ENCODE data around the gene ABHD16A.
A peak's percentile ranks its signal among the peaks of the same experiment; 100 is the strongest.

Gene ABHD16A

DNA sequence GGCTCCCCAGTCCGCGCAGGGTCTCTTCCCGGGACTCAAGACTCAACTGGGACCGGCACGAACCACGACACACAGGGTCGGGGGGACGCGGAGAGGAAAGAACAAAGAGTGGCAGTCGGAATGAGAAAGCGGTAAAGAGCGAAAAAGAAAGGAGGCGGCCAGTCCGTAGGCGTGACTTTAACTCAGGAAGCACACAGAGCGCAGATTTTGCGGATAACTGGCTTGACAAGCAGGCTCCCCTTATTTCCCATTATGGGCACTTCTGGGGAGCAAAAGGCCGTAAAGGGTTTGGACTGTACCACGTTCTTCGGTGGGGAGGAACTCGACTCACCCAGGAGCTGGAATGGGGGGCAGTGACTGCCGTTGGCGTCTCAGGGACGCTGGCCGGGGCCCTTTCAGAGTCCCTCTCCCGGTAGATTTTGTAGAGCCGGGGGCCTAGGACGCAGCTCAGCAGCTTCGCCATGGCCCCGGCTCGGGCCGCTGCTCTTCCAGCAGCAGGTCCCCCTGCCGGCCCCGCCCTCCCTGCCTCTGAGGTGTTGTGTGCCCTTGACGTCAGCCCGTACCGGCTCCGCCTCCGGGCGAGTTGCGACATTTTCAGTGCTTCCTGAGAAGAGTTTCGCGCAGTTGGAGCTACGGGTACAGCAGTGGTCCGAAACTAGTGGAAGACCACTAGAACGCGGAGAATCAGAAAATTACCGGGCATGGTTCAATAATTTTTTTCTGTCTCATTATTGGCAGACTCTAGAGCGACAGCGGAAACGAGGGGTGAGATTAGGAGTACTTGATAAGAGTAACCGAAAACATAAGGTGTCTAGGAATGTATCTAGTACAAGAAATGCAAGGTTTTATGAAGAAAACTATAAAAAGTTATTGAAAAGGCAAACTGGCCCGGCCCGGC is at the start of gene ABHD16A:
Gene ABHD16A, minus strand, starts transcription at position 506 of the 898 bp plus-strand sequence. Its CDS starts 43 bp downstream, at position 463.
- DNase-seq = peak; percentile 94

DNA sequence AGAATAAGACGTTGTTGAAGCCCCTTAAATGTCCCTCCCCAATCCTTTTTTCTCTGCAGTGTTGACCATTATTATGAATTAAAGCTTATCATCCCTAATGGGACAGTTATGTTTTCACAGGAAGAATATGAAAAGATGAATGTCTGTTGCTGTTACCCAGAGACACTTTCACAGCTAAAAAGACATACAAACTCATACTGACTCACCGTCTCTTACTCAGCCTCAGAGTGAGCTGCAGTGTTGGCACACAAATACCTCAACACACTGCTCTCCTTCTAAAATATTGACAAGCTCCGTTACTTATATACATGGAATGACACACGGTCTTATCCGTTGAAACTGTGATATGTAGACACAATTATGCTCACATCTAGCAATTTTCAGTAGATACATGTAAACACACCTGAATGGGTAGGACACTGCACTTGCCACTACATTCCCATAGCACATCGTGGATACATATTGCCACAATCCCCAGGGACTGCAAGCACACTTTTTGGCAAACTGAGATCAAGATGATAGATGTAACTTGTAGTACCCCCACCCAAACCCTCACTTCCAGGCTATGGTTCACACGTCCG is 49.7 kb upstream of the ABHD16A start:
- no peak for DNase-seq

DNA sequence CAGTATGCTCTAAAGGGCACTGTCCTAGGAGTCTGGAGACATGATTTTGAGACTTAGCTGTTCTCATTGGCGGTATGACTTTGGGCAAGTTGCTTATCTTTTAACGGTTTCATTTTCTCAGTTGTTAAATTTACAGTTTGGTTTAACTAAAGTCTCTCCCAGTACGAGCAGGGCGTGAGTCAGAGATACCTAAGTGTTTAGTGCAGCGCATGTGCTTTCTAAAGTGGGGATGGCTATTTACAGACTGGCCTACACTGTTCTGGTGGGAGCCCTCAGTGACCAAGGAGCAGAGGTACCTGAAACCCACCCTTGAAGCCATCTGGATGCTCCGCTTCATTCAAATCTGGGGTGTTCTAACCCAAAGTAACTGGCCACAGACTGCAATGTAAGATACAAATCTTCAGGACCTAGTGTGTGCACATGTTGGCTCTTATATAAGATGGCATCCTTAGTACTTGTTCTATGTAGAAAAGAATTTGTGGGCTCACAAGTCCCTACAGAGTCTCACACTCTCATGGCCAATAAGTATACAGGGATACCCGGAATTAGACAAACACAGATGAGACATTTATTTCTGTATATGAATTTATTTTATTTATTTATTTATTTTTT is 47.4 kb upstream of the ABHD16A start:
- no peak for DNase-seq

DNA sequence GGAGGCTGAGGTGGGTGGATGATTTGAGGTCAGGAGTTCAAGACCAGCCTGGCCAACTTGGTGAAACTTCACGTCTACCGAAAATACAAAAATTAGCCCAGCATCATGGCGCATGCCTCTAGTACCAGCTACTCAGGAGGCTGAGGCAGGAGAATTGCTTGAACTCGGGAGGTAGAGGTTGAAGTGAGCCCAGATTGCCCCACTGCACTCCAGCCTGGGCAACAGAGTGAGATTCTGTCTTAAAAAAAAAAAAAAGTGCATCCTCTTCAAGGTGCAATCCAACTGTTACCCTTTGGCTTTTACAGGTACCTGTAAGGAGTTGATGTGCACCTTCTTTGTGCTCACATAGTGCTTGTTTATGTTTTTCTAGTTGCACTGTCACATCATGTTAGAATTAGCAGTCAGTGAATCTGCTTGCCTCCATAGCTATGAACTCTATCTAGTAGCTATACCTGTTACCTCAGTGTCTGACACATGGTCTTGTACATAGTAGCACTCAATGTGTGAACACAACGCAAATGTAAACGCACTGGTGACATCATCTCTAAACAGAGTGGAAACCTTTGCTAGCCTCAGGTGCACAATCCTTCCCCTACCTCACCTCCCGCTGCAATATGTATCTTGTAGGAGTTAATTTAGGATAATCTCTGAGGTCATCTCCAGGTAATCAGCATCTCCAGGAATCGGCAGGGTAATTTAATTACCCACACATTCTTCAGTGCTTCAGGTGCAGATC is 46.3 kb upstream of the ABHD16A start:
- no peak for DNase-seq

DNA sequence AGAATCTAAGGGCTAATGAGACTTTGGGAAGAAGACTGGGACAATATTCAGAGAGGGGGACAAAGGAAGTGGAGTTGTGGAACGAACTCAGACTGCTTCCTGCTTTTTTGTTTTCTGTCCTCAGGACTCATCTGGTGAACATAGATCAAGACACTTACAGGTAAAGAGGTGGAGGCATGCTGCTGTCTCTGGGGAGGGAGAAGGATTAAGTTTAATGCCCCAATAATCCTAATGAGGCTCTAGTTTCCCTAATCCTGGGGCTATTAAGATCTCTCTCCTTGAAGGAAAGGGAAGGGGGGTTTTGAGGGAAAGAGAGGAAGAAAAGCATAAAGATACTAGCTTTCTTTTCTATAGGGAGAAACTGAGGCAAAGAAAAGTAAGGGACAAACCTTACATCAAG is 41.3 kb upstream of the ABHD16A start:
- no peak for DNase-seq

DNA sequence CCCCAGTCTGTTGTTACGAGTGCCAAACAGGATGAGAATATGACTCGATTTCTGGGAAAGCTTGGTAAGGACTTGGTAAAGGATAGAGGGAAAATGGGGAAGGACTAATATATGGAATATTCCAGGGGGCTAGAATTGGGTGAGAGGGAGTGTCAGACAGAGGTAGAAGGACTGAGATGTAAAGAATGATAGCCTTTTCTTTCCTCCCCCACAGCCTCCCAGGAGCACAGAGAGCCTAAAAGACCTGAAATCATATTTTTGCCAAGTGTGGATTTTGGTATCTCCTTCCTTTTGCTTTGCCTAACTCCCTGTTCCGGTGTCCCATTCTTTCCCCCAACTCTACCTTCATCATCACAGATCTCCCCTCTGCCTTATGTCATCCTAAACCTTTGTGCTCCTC is 39.8 kb upstream of the ABHD16A start:
- no peak for DNase-seq

DNA sequence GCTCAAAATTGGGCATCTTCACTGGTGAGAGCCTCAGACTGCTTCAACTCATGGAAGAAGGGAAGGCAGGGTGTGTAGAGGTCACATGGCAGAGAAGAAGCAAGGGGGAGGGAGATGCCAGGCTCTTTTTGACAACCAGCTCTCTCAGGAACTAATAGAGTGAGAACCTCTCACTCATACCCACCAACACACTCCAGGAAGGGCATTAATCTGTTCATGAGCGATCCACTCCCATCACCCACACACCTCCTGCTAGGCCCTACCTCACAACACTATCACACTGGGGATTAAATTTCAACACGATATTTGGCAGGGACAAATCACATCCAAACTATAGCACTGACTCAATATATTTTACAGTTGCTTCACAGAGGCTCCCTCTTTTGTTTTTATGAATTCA is 38.7 kb upstream of the ABHD16A start:
- DNase-seq = no peak

DNA sequence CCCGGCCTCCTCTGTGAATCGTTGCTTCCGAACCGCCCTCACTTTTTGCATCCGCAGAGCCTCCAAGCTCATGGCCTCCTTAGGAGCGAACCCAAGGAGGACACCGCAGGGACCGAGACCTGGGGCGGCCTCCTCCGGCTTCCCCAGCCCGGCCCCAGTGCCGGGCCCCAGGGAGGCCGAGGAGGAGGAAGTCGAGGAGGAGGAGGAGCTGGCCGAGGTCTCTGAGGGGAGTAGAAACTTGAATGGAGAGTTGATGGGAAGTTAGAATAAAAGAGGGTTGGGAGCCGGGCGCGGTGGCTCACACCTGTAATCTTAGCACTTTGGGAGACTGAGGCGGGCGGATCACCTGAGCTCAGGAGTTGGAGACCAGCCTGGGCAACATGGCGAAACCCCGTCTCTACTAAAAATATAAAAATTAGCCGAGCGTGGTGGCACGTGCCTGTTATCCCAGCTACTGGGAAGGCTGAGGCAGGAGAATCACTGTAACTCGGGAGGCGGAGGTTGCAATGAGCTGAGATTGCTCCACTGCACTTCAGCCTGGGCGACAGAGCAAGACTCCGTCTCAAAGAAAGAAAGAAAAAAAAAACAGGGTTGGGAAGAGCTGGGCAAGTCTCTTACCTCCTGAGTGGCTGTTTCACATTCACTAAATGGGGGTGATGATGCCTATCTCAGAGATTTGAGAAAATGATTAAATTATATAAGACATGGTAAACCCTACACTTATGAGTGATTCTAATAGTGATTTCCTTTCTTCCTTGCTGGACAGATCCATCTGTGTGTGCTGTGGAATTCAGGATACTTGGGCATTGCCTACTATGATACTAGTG is 37.5 kb upstream of the ABHD16A start:
- no peak for DNase-seq

DNA sequence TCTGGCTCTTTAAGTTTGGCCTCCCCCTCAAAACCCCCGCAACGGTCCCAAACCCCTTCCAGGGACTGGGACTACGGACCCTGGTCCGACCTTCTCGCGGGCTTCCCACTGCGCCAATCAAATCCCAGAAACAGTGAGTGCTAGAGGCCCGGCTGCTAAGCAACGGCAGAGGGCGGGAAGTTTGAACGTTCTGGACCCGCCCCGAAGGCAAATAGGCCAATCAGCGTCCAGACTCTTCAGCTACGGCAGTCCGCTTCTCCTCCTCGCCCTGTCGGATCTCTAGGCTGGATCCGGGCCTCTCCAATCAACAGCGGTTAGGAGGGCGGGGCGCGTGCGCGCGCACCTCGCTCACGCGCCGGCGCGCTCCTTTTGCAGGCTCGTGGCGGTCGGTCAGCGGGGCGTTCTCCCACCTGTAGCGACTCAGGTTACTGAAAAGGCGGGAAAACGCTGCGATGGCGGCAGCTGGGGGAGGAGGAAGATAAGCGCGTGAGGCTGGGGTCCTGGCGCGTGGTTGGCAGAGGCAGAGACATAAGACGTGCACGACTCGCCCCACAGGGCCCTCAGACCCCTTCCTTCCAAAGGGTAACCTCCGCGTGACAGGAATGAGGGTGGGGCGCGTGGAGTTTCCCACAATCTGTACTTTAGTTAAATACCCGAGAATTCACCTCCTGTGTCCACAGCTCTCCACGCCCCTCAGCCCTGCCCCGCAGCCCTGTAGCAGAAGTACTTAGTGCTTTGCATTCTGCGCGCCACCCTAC is 36.7 kb upstream of the ABHD16A start, which contains the start of gene MSH5:
Gene MSH5, plus strand, starts transcription at position 367 of the 758 bp plus-strand sequence. CDS start 462 bp downstream, outside the sequence.
- DNase-seq = peak; percentile 92

DNA sequence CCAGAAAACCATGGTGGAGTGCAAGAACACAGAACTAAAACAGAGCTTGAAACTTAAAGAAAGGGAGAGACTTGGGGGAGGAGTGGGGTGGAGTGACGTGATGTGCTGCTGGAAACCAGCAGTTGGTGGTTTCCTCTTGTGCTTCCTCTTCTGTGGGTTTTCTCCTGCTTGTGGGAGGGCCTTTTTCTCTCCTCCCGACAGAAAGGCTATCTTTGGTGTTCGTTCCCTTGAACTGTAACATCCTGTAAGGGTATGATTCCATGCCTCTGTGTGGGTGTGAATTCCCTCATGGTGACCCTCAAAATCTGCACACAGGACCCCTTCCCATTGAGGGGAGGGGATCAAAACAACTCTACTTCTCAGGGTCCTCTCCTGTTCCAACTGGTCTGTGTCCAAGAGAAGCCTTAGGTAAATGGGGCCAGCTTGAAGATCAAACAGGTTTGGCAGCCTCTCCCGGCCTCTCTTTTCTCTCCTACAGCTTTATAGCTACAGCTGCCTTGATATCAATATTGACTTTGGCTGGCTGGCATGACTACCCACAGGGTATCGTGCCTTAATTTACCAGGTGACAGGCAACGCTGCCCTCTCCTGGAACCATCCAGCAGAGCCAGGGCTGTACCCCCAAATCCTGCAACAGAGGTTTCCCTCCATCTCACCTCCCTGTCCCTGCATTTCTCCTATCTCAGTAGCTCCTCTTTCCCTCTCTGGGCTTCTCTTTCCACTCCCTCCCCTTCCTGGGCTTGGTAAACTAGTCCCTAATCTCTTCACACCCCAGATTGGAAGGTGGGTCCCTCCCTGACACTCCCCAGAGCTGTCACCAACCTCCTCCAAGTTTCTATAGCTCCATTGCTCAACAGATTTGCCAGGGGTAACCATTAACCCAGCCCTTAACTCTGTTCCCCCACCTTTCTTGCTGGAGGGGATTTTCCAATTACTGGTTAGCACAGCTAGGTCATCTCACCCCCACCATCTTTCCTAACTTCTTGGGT is 35.2 kb upstream of the ABHD16A start:
- DNase-seq = peak; percentile 86

DNA sequence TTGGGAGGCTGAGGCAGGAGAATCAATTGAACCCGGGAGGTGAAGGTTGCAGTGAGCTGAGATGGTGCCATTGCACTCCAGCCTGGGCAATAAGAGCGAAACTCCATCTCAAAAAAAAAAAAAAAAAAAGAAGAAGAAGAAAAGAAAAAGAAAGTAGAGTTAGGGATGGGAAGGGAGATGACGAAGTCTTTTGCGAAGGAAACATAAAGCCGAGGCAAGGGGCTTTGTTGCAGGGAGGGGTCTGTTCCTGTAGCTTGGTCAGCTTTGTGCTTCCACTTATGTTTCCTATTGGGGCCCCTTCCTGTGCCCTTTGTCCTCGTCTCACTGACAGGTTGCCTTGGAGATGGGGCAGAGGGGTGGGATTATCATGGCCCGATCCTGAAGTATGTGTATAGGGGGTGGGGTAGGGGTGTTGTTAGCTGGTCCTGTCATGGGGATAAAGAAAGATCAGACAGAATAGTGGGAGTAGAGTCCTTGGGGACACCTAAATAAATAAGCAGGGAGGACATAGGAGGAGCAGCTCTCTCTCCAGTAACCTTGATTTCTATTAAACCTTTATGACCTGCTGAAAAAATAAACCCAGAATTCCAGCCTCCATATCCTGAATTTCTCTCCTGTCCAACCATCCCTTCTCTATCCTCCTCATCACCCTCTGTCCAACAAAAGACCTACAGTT is 34.3 kb upstream of the ABHD16A start:
- DNase-seq = peak; percentile 62

DNA sequence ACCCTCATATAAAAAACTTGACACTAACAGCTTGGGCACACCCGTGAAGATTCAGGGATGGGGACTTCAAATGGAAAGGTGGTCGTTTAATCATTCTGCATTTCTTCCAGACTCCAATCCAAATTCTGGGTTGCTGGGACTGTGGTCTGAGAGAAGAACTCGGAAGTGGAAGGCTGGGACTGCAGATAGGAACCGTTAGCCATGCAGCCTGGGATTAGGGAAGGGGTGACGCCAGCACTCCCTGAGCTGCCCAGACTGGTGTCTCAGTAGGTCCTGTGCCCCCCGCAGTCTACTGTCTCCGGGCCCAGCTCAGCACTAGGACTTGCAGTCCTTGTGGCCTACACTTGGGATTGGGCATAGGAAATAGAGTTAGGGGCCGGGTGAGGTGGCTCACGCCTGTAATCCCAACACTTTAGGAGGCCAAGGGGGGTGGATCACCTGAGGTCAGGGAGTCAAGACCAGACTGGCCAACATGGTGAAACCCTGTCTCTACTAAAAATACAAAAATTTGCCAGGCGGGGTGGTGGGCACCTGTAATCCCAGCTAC is 33.7 kb upstream of the ABHD16A start:
- no peak for DNase-seq

DNA sequence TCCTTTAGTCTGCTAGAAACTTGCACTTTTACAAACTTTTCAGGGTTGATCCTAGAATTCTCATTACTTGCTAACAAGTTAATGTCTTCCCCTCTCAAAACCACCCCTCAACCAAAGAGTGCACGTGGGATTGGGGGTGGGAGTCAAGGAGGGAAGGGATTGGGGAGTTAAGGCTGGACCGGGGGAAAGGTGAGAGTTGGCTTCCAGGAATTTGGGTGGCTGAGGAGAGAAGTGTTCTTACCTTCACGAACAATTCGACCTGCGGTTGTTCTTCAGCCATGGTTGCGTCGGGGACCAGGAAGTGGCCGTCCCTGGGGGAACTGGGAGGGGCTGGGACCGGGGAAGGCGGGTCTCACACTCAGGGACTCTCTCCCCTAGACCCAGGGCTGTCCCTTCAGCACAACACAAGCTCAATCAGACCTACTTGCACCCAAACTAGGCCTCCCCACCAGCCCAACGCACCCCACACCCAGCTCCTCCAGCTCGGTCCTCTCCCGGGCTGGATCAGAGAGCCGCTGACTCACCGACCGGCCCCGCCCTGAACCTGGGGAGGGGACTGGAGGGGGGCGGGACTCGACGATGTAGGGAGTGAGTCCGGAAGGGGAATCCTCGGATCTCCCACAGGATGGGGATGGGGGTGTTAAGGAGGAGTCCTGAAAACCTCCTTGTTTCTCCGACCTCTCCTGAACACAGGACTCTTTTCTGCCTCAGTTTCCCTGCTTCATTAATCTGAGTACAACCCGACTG is 33.1 kb upstream of the ABHD16A start, which contains the start of gene CLIC1:
Gene CLIC1, minus strand, starts transcription at position 510 of the 747 bp plus-strand sequence. Its CDS starts 230 bp downstream, at position 280.
- peak; percentile 87 for DNase-seq

DNA sequence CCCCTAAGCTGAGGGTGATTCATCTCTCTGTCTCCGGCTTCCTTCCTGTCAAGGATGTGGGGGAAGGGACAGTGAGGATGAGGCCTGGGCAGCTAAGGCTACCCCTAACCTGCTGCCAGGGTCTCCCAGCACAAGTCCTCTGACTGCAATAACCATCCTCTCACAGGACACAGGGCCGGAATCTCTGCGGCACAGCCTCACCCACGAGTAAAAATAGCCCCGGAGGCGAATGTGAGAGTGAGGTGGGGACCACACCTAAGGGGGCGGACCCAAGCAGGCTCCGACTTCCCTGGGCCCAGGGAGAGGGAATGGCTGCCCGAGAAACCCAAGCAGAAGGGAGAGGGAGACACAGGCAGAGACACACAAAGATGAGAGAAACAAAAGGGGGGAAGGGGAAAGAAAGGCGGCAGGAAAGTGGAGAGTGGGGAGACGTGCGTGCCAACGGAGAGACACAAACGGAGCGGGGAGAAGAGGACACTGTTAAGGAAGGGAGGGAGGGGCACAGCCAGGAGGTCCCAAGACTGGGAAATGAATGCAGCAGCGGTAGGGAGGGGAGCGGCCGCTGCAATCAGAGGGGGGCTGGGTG is 31.8 kb upstream of the ABHD16A start:
- DNase-seq = peak; percentile 39

DNA sequence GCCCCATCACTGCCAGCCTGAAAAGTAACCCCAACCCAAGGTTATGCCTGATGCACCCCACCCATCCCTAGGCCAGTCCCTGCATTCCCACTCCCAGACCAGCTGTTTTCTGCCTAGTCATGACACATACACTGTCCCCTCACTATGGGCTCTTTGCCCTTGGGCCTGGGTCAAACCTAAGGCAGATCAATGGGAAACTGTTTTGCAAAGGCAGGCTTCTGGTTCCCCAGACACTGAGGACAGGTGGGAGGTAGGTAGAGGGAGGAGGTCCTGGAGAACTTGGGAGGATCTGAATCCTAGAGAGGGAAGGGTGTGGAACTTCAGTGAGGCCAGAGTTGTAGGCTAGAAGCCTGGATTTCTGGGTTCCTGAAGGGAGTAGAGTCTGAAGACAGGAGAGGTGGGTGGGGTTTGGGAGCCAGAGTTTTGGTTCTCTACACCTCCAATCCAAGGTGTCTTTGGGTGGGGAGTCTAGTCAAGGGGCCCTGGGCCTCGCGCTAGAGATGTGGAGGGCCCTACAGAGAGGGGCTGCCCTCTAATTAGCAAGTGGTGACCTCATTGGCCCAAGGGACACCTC is 31.2 kb upstream of the ABHD16A start:
- no peak for DNase-seq

DNA sequence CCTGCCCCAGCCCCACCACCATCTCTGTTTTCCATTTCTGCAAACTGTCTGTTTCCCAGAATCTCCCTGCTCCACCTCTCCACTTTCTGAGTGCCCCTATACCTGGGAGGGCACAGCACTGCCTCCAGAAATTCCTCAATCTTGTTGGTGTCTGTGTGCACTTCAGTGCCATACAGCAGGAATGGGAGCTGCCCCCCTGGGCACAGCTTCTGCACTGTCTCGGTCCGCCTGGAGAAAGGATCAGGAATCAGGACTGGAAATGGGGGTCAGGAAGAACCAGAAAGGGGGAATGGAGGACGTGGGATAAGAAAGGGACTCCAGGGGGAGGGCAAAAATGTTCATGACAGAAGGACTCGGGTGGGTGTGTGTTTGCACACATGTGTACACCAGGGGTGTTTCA is 30.6 kb upstream of the ABHD16A start:
- no peak for DNase-seq

DNA sequence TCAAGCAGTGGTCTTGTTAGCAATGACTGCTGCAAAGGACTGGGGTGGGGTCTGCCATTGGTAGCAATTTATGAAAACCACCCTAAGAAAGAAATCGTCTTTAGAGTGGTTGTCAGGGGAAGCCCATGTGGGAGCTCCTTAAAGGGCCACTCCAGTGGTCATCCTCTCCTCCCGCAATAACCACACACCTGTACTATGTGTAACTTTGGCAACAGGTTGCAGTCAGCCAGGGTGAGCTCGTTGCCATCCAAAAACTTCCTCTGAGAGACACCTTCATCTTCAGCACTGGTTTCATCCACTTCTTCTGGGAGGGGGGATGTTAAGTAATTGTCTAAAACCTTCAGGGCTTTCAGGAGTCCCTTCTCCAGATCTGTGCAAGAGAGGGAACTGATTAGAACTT is 28.9 kb upstream of the ABHD16A start:
- DNase-seq = no peak
